NCI-H345 (cell line): ENCODE results near the gene MAGEA8.
"Not testable (repeated sequence)": the region's sequence is repeated elsewhere in the genome, so short reads cannot be mapped to it uniquely, and the experiment has no call there.

Source experiments
- DNase-seq: peaks from one replicate; lab custom pipeline; 2025; lab: John Stamatoyannopoulos, UW

MAGEA8 gene

GRCh38 chrX:149881081-149881711, at the start of gene MAGEA8:
TSS of gene MAGEA8 (plus strand) at chrX:149881183. CDS start at chrX:149884273, 3,090 bp downstream.
- DNase-seq, result no peak

- no peak for DNase-seq
These were observed 49.5 kb upstream of the MAGEA8 start for GRCh38 chrX:149831473-149831872.

GRCh38 chrX:149836728-149837127, 44.3 kb upstream of the MAGEA8 start:
- DNase-seq, result not testable (repeated sequence)

GRCh38 chrX:149837167-149837566, 43.8 kb upstream of the MAGEA8 start:
- no peak for DNase-seq

- DNase-seq, result no peak
These were observed 43.3 kb upstream of the MAGEA8 start for GRCh38 chrX:149837639-149838038.

GRCh38 chrX:149841929-149842328, 39.1 kb upstream of the MAGEA8 start:
- DNase-seq, result no peak

- no peak for DNase-seq
These were observed 35.6 kb upstream of the MAGEA8 start for GRCh38 chrX:149845385-149845784.

GRCh38 chrX:149846789-149847188, 34.2 kb upstream of the MAGEA8 start:
- DNase-seq, result no peak

- no peak for DNase-seq
These were observed 32.1 kb upstream of the MAGEA8 start for GRCh38 chrX:149848855-149849254.

- no peak for DNase-seq
These were observed 31.2 kb upstream of the MAGEA8 start for GRCh38 chrX:149849787-149850186.

- no peak for DNase-seq
These were observed 29.1 kb upstream of the MAGEA8 start for GRCh38 chrX:149851864-149852263.

- no peak for DNase-seq
These were observed 27.1 kb upstream of the MAGEA8 start for GRCh38 chrX:149853925-149854324.

GRCh38 chrX:149858592-149858991, 22.4 kb upstream of the MAGEA8 start:
- DNase-seq, result no peak

- DNase-seq, result no peak
These were observed 20.5 kb upstream of the MAGEA8 start for GRCh38 chrX:149860445-149860844.

GRCh38 chrX:149865390-149865789, 15.6 kb upstream of the MAGEA8 start:
- DNase-seq, result no peak

- no peak for DNase-seq
These were observed 13.5 kb upstream of the MAGEA8 start for GRCh38 chrX:149867488-149867887.

GRCh38 chrX:149870840-149871239, 10.1 kb upstream of the MAGEA8 start:
- no peak for DNase-seq

- no peak for DNase-seq
These were observed 9.6 kb upstream of the MAGEA8 start for GRCh38 chrX:149871433-149871832.

- no peak for DNase-seq
These were observed 9.0 kb upstream of the MAGEA8 start for GRCh38 chrX:149871940-149872339.

- DNase-seq, result no peak
These were observed 3.8 kb upstream of the MAGEA8 start for GRCh38 chrX:149877157-149877556.

- DNase-seq, result no peak
These were observed 3.3 kb upstream of the MAGEA8 start for GRCh38 chrX:149877636-149878035.

- DNase-seq, result not testable (repeated sequence)
These were observed 9.8 kb downstream of the MAGEA8 start for GRCh38 chrX:149890828-149891227.

GRCh38 chrX:149898554-149898953, 17.6 kb downstream of the MAGEA8 start:
- DNase-seq, result no peak
